Common myeloid progenitor, CD34-positive (primary cell): ENCODE data around the gene ZSCAN20.
"Not testable (repeated sequence)": the region's sequence is repeated elsewhere in the genome, so short reads cannot be mapped to it uniquely, and the experiment has no call there.

Experiments used
- CTCF ChIA-PET: fragments of 350-600 bp; sonication (Branson Sonifier 250); formaldehyde crosslinking; loops from one replicate; lab custom pipeline; 2021; ENCODE audit warnings: antibody characterized with exemption; lab: Charles Lee
- POLR2A ChIA-PET: fragments of 350-600 bp; sonication (Branson Sonifier 250); formaldehyde crosslinking; loops from one replicate; lab custom pipeline; 2021; ENCODE audit warnings: antibody characterized with exemption; lab: Charles Lee
- DNase-seq, 3 donors: peaks; one replicate each; pipeline versions ENCODE4 v3.0.0 to v3.0.0-alpha.2; 2013
- H3K27ac ChIP-seq, 2 experiments: 1 replicate in 1 of 2; 2 replicates in 1 of 2; pipeline ENCODE4 v1.7.0; 2013; ENCODE audit warnings: inconsistent platforms in 2 of 2, low read length in 2 of 2, mild to moderate bottlenecking in 2 of 2, low read depth in 1 of 2, moderate library complexity in 1 of 2; ENCODE audit not compliant: severe bottlenecking in 2 of 2, insufficient read depth in 1 of 2, poor library complexity in 1 of 2
- H3K27me3 ChIP-seq, 5 experiments: replicated peaks in 2 of 5; 1 replicate in 3 of 5; 2 replicates in 2 of 5; pipeline versions ENCODE4 v1.6.1 to v1.7.0; 2013; ENCODE audit warnings: low read length in 4 of 5, mild to moderate bottlenecking in 2 of 5, moderate library complexity in 2 of 5, inconsistent platforms in 1 of 5; ENCODE audit not compliant: insufficient read depth in 5 of 5, control insufficient read depth in 4 of 5
- H3K36me3 ChIP-seq, 4 experiments: 1 replicate in 2 of 4; 2 replicates in 2 of 4; pipeline versions ENCODE4 v1.6.1 to v1.7.0; 2013; ENCODE audit warnings: low read length in 3 of 4, control low read depth in 1 of 4, mild to moderate bottlenecking in 1 of 4; ENCODE audit not compliant: control insufficient read depth in 4 of 4, insufficient read depth in 4 of 4
- H3K4me1 ChIP-seq, 4 experiments: 1 replicate in 3 of 4; 2 replicates in 1 of 4; pipeline versions ENCODE4 v1.6.1 to v1.7.1; 2013; ENCODE audit warnings: low read length in 3 of 4, mild to moderate bottlenecking in 3 of 4, control low read depth in 1 of 4, inconsistent platforms in 1 of 4, moderate library complexity in 1 of 4; ENCODE audit not compliant: control insufficient read depth in 4 of 4, insufficient read depth in 4 of 4; ENCODE audit errors: control extremely low read depth in 1 of 4
- H3K4me3 ChIP-seq, 7 experiments: 1 replicate in 4 of 7; 2 replicates in 3 of 7; pipeline versions ENCODE4 v1.5.1 to v1.7.0; 2013; ENCODE audit warnings: mild to moderate bottlenecking in 7 of 7, low read length in 6 of 7, moderate library complexity in 6 of 7, inconsistent platforms in 2 of 7, low read depth in 2 of 7, control low read depth in 1 of 7; ENCODE audit not compliant: insufficient read depth in 4 of 7, control insufficient read depth in 1 of 7; ENCODE audit errors: extremely low read depth in 1 of 7
- H3K9me3 ChIP-seq, 5 experiments: 1 replicate in 4 of 5; 2 replicates in 1 of 5; pipeline versions ENCODE4 v1.6.1 to v1.7.1; 2013; ENCODE audit warnings: low read length in 4 of 5, mild to moderate bottlenecking in 2 of 5, inconsistent platforms in 1 of 5, low read depth in 1 of 5, moderate library complexity in 1 of 5; ENCODE audit not compliant: control insufficient read depth in 4 of 5, insufficient read depth in 2 of 5; ENCODE audit errors: control extremely low read depth in 1 of 5
- WGBS: methylation state at CpG from one replicate; pipeline ENCODE4 v1.1.5; 2013; ENCODE audit not compliant: insufficient coverage; 5-methylcytosine and 5-hydroxymethylcytosine counted together

Gene ZSCAN20

GRCh38 chr1:33501309-33501708 is 28.9 kb downstream of the ZSCAN20 start:
- POLR2A ChIA-PET: no interaction called here

GRCh38 chr1:33501774-33502173 is 29.3 kb downstream of the ZSCAN20 start:
- Histone ChIP-seq H3K27ac (no peak overlapping the region), H3K9me3 (peaks cover 0 to 20% (median 10%) of the 10 kb centered on the region in 5 experiments), H3K27me3 (no peaks in the 10 kb centered on the region), H3K36me3 (no peaks in the 10 kb centered on the region), H3K4me1 (no peaks in the 10 kb centered on the region), H3K4me3 (no peak overlapping the region)
- DNase-seq: no peak
- CTCF ChIA-PET: no interaction called here
- POLR2A ChIA-PET: no interaction called here
- WGBS: 95% methylated on average over 7 of the region's 8 CpGs

More at GRCh38 chr1:33501309-33501708, 28.9 kb downstream of the ZSCAN20 start:
- no peaks in the 10 kb centered on the region for H3K36me3 ChIP-seq
- H3K4me3 ChIP-seq: no peak overlapping the region
- WGBS: no CpG with 5 or more reads among the region's 2 CpGs
- CTCF ChIA-PET: no interaction called here
- DNase-seq: no peak
- H3K9me3 ChIP-seq: peaks cover 0 to 25% (median 14%) of the 10 kb centered on the region in 5 experiments
- H3K27ac ChIP-seq: no peak overlapping the region
- no peaks in the 10 kb centered on the region for H3K4me1 ChIP-seq
- H3K27me3 ChIP-seq: no peaks in the 10 kb centered on the region

- no peak for DNase-seq
- CTCF ChIA-PET: no interaction called here
- WGBS: 100% methylated on average over 2 of the region's 5 CpGs
- Histone ChIP-seq H3K4me3 (no peak overlapping the region), H3K4me1 (no peaks in the 10 kb centered on the region), H3K9me3 (peaks cover 0 to 11% (median 4%) of the 10 kb centered on the region in 5 experiments), H3K36me3 (no peaks in the 10 kb centered on the region), H3K27me3 (no peaks in the 10 kb centered on the region), H3K27ac (no peak overlapping the region)
- POLR2A ChIA-PET: no interaction called here
These were observed 30.3 kb downstream of the ZSCAN20 start for GRCh38 chr1:33502726-33503125.

GRCh38 chr1:33503506-33503905 is 31.1 kb downstream of the ZSCAN20 start:
- no peak for DNase-seq
- Histone ChIP-seq H3K9me3 (peaks cover 0 to 5% (median 1%) of the 10 kb centered on the region in 5 experiments), H3K4me1 (no peaks in the 10 kb centered on the region), H3K36me3 (no peaks in the 10 kb centered on the region), H3K4me3 (no peak overlapping the region), H3K27me3 (no peaks in the 10 kb centered on the region), H3K27ac (no peak overlapping the region)
- CTCF ChIA-PET: no interaction called here
- WGBS: no CpG with 5 or more reads among the region's 1 CpG
- POLR2A ChIA-PET: no interaction called here

GRCh38 chr1:33507661-33508060 is 35.2 kb downstream of the ZSCAN20 start:
- WGBS: 94% methylated on average over 2 of the region's 3 CpGs
- ChIA-PET POLR2A (no interaction called here), CTCF (interaction anchor here (0.7 kb wide), 1 partner anchor 29 kb away, joined by 3 read pairs; no protein-coding TSS in a partner anchor)
- H3K36me3 ChIP-seq: no peaks in the 10 kb centered on the region
- no peak overlapping the region for H3K4me3 ChIP-seq
- H3K27ac ChIP-seq: no peak overlapping the region
- DNase-seq: no peak
- no peaks in the 10 kb centered on the region for H3K9me3 ChIP-seq
- no peaks in the 10 kb centered on the region for H3K27me3 ChIP-seq
- H3K4me1 ChIP-seq: no peaks in the 10 kb centered on the region

GRCh38 chr1:33508151-33508550 is 35.7 kb downstream of the ZSCAN20 start:
- ChIA-PET POLR2A (no interaction called here), CTCF (interaction anchor here (0.7 kb wide), 1 partner anchor 29 kb away, joined by 3 read pairs; no protein-coding TSS in a partner anchor)
- H3K4me1 ChIP-seq: no peaks in the 10 kb centered on the region
- H3K27ac ChIP-seq: no peak overlapping the region
- H3K4me3 ChIP-seq: no peak overlapping the region
- H3K36me3 ChIP-seq: no peaks in the 10 kb centered on the region
- H3K27me3 ChIP-seq: no peaks in the 10 kb centered on the region
- DNase-seq: no peak
- no peaks in the 10 kb centered on the region for H3K9me3 ChIP-seq
- WGBS: no CpG with 5 or more reads among the region's 1 CpG

DNA sequence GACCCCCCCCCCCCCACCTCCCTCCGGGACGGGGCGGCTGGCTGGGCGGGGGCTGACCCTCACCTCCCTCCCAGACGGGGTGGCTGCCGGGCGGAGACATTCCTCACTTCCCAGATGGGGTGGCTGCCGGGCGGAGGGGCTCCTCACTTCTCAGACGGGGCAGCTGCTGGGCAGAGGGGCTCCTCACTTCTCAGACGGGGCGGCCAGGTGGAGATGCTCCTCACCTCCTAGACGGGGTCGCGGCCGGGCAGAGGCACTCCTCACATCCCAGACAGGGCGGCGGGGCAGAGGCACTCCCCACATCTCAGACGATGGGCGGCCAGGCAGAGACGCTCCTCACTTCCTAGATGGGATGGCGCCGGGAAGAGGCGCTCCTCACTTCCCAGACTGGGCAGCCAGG is 36.8 kb downstream of the ZSCAN20 start:
- CTCF ChIA-PET, H3K27ac ChIP-seq, POLR2A ChIA-PET, H3K4me3 ChIP-seq, H3K9me3 ChIP-seq, H3K27me3 ChIP-seq, H3K36me3 ChIP-seq, H3K4me1 ChIP-seq, DNase-seq: not testable (repeated sequence)
- 99% methylated on average over 13 of the region's 24 CpGs for WGBS
